ENCODE data around the gene HM13. TPM values are rescaled to one million over a fixed set of nuclear protein-coding genes. Genes with fewer than 3 reads are reported as not detected.

HM13 gene
- total and polyA plus RNA-seq, 2 of the 13 experiments (the other 11 are each of a cell fraction or from before 2014, with no cell fraction given), result 118 to 243 TPM

GRCh38 chr20:31568773-31569162, 54.5 kb downstream of the HM13 start (continued):
- no peak for TF ChIP-seq KAT2B (IDR thresholded peaks at IDR 0.05; ENCODE audit: borderline replicate concordance, low read depth, low read length)
- no peak for TF ChIP-seq ARID4A (CRISPR knock-in tag; IDR thresholded peaks at IDR 0.05; ENCODE audit: borderline replicate concordance)
- TF ChIP-seq ZNF451 (CRISPR knock-in tag; IDR thresholded peaks at IDR 0.05), result no peak
- TF ChIP-seq ZNF207 (IDR thresholded peaks at IDR 0.05; ENCODE audit: borderline replicate concordance), result no peak
- no peak for TF ChIP-seq ZBTB46 (CRISPR knock-in tag; IDR thresholded peaks at IDR 0.05; ENCODE audit: borderline replicate concordance)
- TF ChIP-seq AGO2 (optimal IDR thresholded peaks at IDR 0.05; ENCODE audit: low read depth, low read length), result no peak
- TF ChIP-seq ATF7-NPFF (CRISPR knock-in tag; IDR thresholded peaks at IDR 0.05; ENCODE audit: low read depth), result no peak
- 0 out of 2 replicates have a peak, but pooled peaks have one; percentile 12 for TF ChIP-seq MTA1 (CRISPR knock-in tag; IDR thresholded peaks at IDR 0.05; ENCODE audit: borderline replicate concordance)
- TF ChIP-seq FLYWCH1 (CRISPR knock-in tag; IDR thresholded peaks at IDR 0.05), result no peak
- TF ChIP-seq REXO4 (CRISPR knock-in tag; IDR thresholded peaks at IDR 0.05; ENCODE audit: borderline replicate concordance), result no peak
- 0 out of 2 replicates have a peak, but pooled peaks have one; percentile 1 for TF ChIP-seq ZNF136 (CRISPR knock-in tag; IDR thresholded peaks at IDR 0.05; ENCODE audit: low read depth)
- TF ChIP-seq RFXAP (CRISPR knock-in tag; IDR thresholded peaks at IDR 0.05; ENCODE audit: borderline replicate concordance), result no peak
- no peak for TF ChIP-seq ZNF234 (CRISPR knock-in tag; conservative IDR thresholded peaks at IDR 0.05)
- no peak for TF ChIP-seq ATF2 (CRISPR knock-in tag; IDR thresholded peaks at IDR 0.05)
- TF ChIP-seq HMGXB4 (CRISPR knock-in tag; IDR thresholded peaks at IDR 0.05; ENCODE audit: borderline replicate concordance in 1 of 2, low read depth in 1 of 2), result no peak
- no peak for TF ChIP-seq IKZF4 (CRISPR knock-in tag; IDR thresholded peaks at IDR 0.05; ENCODE audit: borderline replicate concordance, low read depth, not compliant biosample characterization)
- no peak for TF ChIP-seq MAZ (IDR thresholded peaks at IDR 0.05; ENCODE audit: borderline replicate concordance, low read depth, low read length)
- no peak for TF ChIP-seq MAZ (CRISPR knock-in tag; IDR thresholded peaks at IDR 0.05; ENCODE audit: low read depth)
- TF ChIP-seq ZNF75D (CRISPR knock-in tag; IDR thresholded peaks at IDR 0.05; ENCODE audit: borderline replicate concordance), result no peak
- peak; percentile 25; the same call in 1 of the 2 replicates for TF ChIP-seq ZNF333 (CRISPR knock-in tag; IDR thresholded peaks at IDR 0.05; ENCODE audit: borderline replicate concordance)

Data from HepG2 (cell line).